NT2/D1 (cell line): ENCODE measurements around the gene BEST4.

Experiments
- DNase-seq: peaks from one replicate; pipeline ENCODE4 v3.0.0-alpha.2; 2011; ENCODE audit warnings: low read depth, low spot score
- H3K27me3 ChIP-seq: 2 replicates; pipeline ENCODE4 v1.6.0; 2011; ENCODE audit warnings: mild to moderate bottlenecking; ENCODE audit not compliant: insufficient read length, insufficient read depth
- H3K36me3 ChIP-seq: 2 replicates; pipeline ENCODE4 v1.6.1; 2011; ENCODE audit warnings: mild to moderate bottlenecking, low read length, mixed read lengths; ENCODE audit not compliant: insufficient read depth, insufficient read length
- H3K4me1 ChIP-seq: 2 replicates; pipeline ENCODE4 v1.5.1; 2011; ENCODE audit not compliant: insufficient read depth, insufficient read length
- H3K4me3 ChIP-seq: 2 replicates; pipeline ENCODE4 v1.5.1; 2011; ENCODE audit warnings: low read depth; ENCODE audit not compliant: insufficient read length
- H3K9ac ChIP-seq: 2 replicates; pipeline ENCODE4 v1.6.0; 2011; ENCODE audit warnings: low read depth; ENCODE audit not compliant: insufficient read length
- H3K9me3 ChIP-seq: 2 replicates; pipeline ENCODE4 v1.5.1; 2011; ENCODE audit warnings: mild to moderate bottlenecking, low read length; ENCODE audit not compliant: insufficient read depth
- SUZ12 ChIP-seq: IDR thresholded peaks from 2 replicates; pipeline ENCODE4 v1.6.1; 2011; ENCODE audit not compliant: insufficient read length, insufficient read depth; ENCODE audit errors: extremely low read depth
- YY1 ChIP-seq: IDR thresholded peaks from 2 replicates; pipeline ENCODE4 v1.6.1; 2011; ENCODE audit not compliant: insufficient read length, insufficient read depth
- ZNF274 ChIP-seq: IDR thresholded peaks from 2 replicates; pipeline ENCODE4 v1.6.1; 2011; ENCODE audit warnings: mild to moderate bottlenecking, low read depth, low read length

BEST4 gene

GRCh38 chr1:44805311-44806024 lies 17.5 kb upstream of the BEST4 start:
- TF ChIP-seq SUZ12 (no peak), YY1 (no peak), ZNF274 (no peak)
- Histone ChIP-seq H3K4me3 (no peak overlapping the region), H3K9me3 (no peaks in the 10 kb centered on the region), H3K9ac (peak overlapping the region; percentile 73), H3K27me3 (peaks cover 5% of the 10 kb centered on the region), H3K36me3 (peaks cover 58% of the 10 kb centered on the region), H3K4me1 (peaks cover 52% of the 10 kb centered on the region)
- DNase-seq: no peak

GRCh38 chr1:44803312-44804095 lies 15.5 kb upstream of the BEST4 start:
- H3K4me1 ChIP-seq: peaks cover 43% of the 10 kb centered on the region
- TF ChIP-seq SUZ12 (no peak), YY1 (no peak), ZNF274 (no peak)
- no peak overlapping the region for H3K9ac ChIP-seq
- DNase-seq: no peak
- no peaks in the 10 kb centered on the region for H3K9me3 ChIP-seq
- peaks cover 6% of the 10 kb centered on the region for H3K27me3 ChIP-seq
- no peak overlapping the region for H3K4me3 ChIP-seq
- peaks cover 53% of the 10 kb centered on the region for H3K36me3 ChIP-seq

- Histone ChIP-seq H3K36me3 (peaks cover 53% of the 10 kb centered on the region), H3K4me3 (no peak overlapping the region), H3K4me1 (peaks cover 40% of the 10 kb centered on the region), H3K27me3 (peaks cover 6% of the 10 kb centered on the region), H3K9me3 (no peaks in the 10 kb centered on the region), H3K9ac (no peak overlapping the region)
- no peak for DNase-seq
- TF ChIP-seq SUZ12 (no peak), ZNF274 (no peak), YY1 (no peak)
Measured at GRCh38 chr1:44803062-44803311, 15.0 kb upstream of the BEST4 start.

GRCh38 chr1:44802306-44803061 lies 14.5 kb upstream of the BEST4 start:
- peak overlapping the region; percentile 12 for H3K9ac ChIP-seq
- peaks cover 36% of the 10 kb centered on the region for H3K4me1 ChIP-seq
- no peak for TF ChIP-seq ZNF274
- no peak for TF ChIP-seq SUZ12
- H3K9me3 ChIP-seq: no peaks in the 10 kb centered on the region
- peaks cover 6% of the 10 kb centered on the region for H3K27me3 ChIP-seq
- no peak overlapping the region for H3K4me3 ChIP-seq
- peaks cover 53% of the 10 kb centered on the region for H3K36me3 ChIP-seq
- no peak for DNase-seq

- Histone ChIP-seq H3K9ac (peak overlapping the region; percentile 26), H3K9me3 (no peaks in the 10 kb centered on the region), H3K4me3 (peak overlapping the region; percentile 1), H3K4me1 (peaks cover 31% of the 10 kb centered on the region), H3K36me3 (peaks cover 51% of the 10 kb centered on the region), H3K27me3 (peaks cover 6% of the 10 kb centered on the region)
- DNase-seq: no peak
- TF ChIP-seq ZNF274 (no peak), SUZ12 (no peak), YY1 (no peak)
Measured at GRCh38 chr1:44801491-44802305, 13.7 kb upstream of the BEST4 start.

- DNase-seq: peak; percentile 99
- Histone ChIP-seq H3K9me3 (no peaks in the 10 kb centered on the region), H3K9ac (peak within 1 kb of the TSS; percentile 91), H3K27me3 (peaks cover 6% of the 10 kb centered on the region), H3K4me3 (peak within 1 kb of the TSS; percentile 89), H3K4me1 (peaks cover 22% of the 10 kb centered on the region), H3K36me3 (peaks cover 34% of the 10 kb centered on the region)
- TF ChIP-seq YY1 (no peak), SUZ12 (no peak), ZNF274 (no peak)
Measured at GRCh38 chr1:44799770-44800584, 12.0 kb upstream of the BEST4 start, which contains the start of gene PLK3. Gene PLK3, plus strand, starts transcription at chr1:44800377. Its CDS starts 87 bp downstream, at chr1:44800464.
